ENCODE data around the gene LRMDA. TPM values are rescaled to one million over a fixed set of nuclear protein-coding genes. Genes with fewer than 3 reads are reported as not detected.

LRMDA gene
- total RNA-seq, 1 donor from 2014 or later: 18.7 TPM

DNA sequence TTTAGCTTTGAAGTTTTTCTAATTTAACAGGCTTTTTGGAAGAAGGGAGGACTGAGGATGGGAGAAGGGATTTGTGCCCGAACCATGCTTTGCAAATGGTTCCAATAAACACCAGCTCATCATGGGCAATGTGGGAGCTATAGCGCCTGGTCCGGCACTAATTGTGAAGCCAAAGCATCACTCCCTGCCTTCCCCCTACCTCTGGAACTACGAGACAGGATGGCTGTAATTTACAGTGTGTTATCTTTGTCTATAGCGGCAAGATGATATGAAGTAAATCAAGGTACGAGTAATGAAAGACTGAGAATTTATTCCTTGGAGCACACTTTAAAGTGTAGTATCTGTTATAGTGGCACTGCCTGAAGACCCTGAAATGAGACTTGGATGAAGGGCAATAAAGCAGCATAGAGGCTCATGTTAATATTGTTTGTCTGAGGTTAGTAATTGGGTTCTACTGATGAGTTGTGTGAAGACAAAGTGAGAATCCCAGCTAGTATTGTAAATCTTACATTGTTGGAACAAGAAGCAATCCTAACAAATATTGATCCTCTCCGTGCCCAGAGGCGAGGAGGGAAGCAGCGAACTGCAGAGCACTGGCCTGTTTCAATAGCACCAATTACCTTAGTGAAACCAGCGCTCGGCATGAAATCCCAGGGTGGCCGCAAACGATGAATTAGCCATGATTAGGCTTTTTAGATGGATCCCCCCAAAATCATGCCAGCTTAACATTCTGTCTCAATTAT lies 507.1 kb downstream of the LRMDA start:
- peaks cover 5% of the 10 kb centered on the region for H3K27me3 ChIP-seq (ENCODE audit: control insufficient read depth, insufficient read depth, low read length)
- no peak for DNase-seq (ENCODE audit: low read depth)
- H3K36me3 ChIP-seq (ENCODE audit: control insufficient read depth, insufficient read depth, low read length): no peaks in the 10 kb centered on the region
- no peak for TF ChIP-seq CTCF (IDR thresholded peaks at IDR 0.05; ENCODE audit: insufficient read depth, low read length, poor library complexity, severe bottlenecking)
- H3K4me3 ChIP-seq (ENCODE audit: low read depth, low read length): no peak overlapping the region

GRCh38 chr10:75939541-75939940 lies 508.1 kb downstream of the LRMDA start:
- H3K36me3 ChIP-seq (ENCODE audit: control insufficient read depth, insufficient read depth, low read length): no peaks in the 10 kb centered on the region
- no peak for DNase-seq (ENCODE audit: low read depth)
- H3K27me3 ChIP-seq (ENCODE audit: control insufficient read depth, insufficient read depth, low read length): peaks cover 5% of the 10 kb centered on the region
- TF ChIP-seq CTCF (IDR thresholded peaks at IDR 0.05; ENCODE audit: insufficient read depth, low read length, poor library complexity, severe bottlenecking): no peak
- H3K4me3 ChIP-seq (ENCODE audit: low read depth, low read length): no peak overlapping the region

GRCh38 chr10:75940742-75941141 lies 509.3 kb downstream of the LRMDA start:
- TF ChIP-seq CTCF (IDR thresholded peaks at IDR 0.05; ENCODE audit: insufficient read depth, low read length, poor library complexity, severe bottlenecking): no peak
- H3K36me3 ChIP-seq (ENCODE audit: control insufficient read depth, insufficient read depth, low read length): no peaks in the 10 kb centered on the region
- H3K4me3 ChIP-seq (ENCODE audit: low read depth, low read length): no peak overlapping the region
- no peak for DNase-seq (ENCODE audit: low read depth)
- peaks cover 5% of the 10 kb centered on the region for H3K27me3 ChIP-seq (ENCODE audit: control insufficient read depth, insufficient read depth, low read length)

- Histone ChIP-seq H3K4me3 (ENCODE audit: low read depth, low read length) (no peak overlapping the region), H3K36me3 (ENCODE audit: control insufficient read depth, insufficient read depth, low read length) (no peaks in the 10 kb centered on the region), H3K27me3 (ENCODE audit: control insufficient read depth, insufficient read depth, low read length) (peaks cover 5% of the 10 kb centered on the region)
- no peak for TF ChIP-seq CTCF (IDR thresholded peaks at IDR 0.05; ENCODE audit: insufficient read depth, low read length, poor library complexity, severe bottlenecking)
- DNase-seq (ENCODE audit: low read depth): no peak
These were observed 509.9 kb downstream of the LRMDA start for GRCh38 chr10:75941223-75941801.

DNA sequence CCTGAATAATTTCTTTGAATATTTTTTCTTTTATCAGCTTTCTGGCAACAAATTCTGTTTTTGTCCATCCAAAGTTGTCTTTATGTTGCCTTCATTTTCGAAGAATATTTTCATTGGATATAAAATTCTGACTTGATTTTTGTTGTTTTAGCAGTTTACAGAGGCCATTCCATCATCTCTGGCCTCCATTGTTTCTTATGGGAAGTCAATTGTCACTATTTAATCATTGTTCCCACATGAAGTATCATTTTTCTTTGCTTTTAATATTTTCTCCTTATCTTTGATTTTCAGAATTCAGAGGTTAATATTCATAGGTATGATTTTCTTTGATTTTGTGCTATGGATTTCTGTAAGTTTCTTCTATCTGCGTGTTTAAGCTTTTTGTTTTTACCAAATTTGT lies 512.6 kb downstream of the LRMDA start:
- H3K27me3 ChIP-seq (ENCODE audit: control insufficient read depth, insufficient read depth, low read length): peaks cover 5% of the 10 kb centered on the region
- DNase-seq (ENCODE audit: low read depth): no peak

More for the DNA sequence above, 512.6 kb downstream of the LRMDA start:
- Histone ChIP-seq H3K4me3 (ENCODE audit: low read depth, low read length) (no peak overlapping the region), H3K36me3 (ENCODE audit: control insufficient read depth, insufficient read depth, low read length) (no peaks in the 10 kb centered on the region)
- no peak for TF ChIP-seq CTCF (IDR thresholded peaks at IDR 0.05; ENCODE audit: insufficient read depth, low read length, poor library complexity, severe bottlenecking)
